Activated T-helper 2 cell treated with anti-CD3 and anti-CD28 coated beads, Interferon-gamma antibody, Interleukin-2, Interleukin-4, amounts not matched to agents 10 μg/mL and 5 μg/mL and 100 μg/mL, durations not matched to agents 14 hours and 24 hours and 36 hours (primary cell): ENCODE measurements around the gene KIAA0513. TPM values are rescaled to one million over a fixed set of nuclear protein-coding genes. Genes with fewer than 3 reads are reported as not detected.

Experiments
- DNase-seq: peaks from one replicate; pipeline ENCODE4 v3.0.0; 2021; ENCODE audit warnings: low spot score
- H3K27ac Mint-ChIP-seq: one replicate; pipeline ENCODE4 v1.8.0; 2021; ENCODE audit warnings: mixed read lengths
- H3K27me3 Mint-ChIP-seq: one replicate; pipeline ENCODE4 v1.8.0; 2021; ENCODE audit warnings: low read depth, mixed read lengths
- H3K36me3 Mint-ChIP-seq: one replicate; pipeline ENCODE4 v1.8.0; 2021; ENCODE audit warnings: low read depth, mixed read lengths
- H3K4me1 Mint-ChIP-seq: one replicate; pipeline ENCODE4 v1.8.0; 2021; ENCODE audit warnings: low read depth, mixed read lengths
- H3K4me3 Mint-ChIP-seq: one replicate; pipeline ENCODE4 v1.8.0; 2021; ENCODE audit warnings: low read depth, mild to moderate bottlenecking, moderate library complexity, mixed read lengths
- H3K9me3 Mint-ChIP-seq: one replicate; pipeline ENCODE4 v1.8.0; 2021; ENCODE audit warnings: mixed read lengths
- intact Hi-C: fragments of 100-400 bp; cut with micrococcal nuclease; formaldehyde crosslinking; loops from one replicate; pipeline ENCODE4 v1.15.1; 2023
- total RNA-seq: library from RNA; stranded (reverse); gene quantifications from 2 replicates; pipeline ENCODE4 v1.2.3, GENCODE V29; 2022

The KIAA0513 gene
- total RNA-seq, 1 donor from 2014 or later: 13.6 TPM

- no peak overlapping the region for H3K27ac Mint-ChIP-seq
- no peaks in the 10 kb centered on the region for H3K9me3 Mint-ChIP-seq
- H3K4me1 Mint-ChIP-seq: peaks cover 4% of the 10 kb centered on the region
- no peak for DNase-seq
- H3K36me3 Mint-ChIP-seq: no peaks in the 10 kb centered on the region
- H3K27me3 Mint-ChIP-seq: no peaks in the 10 kb centered on the region
- intact Hi-C loops: loop anchor here (5.0 kb wide), 1 partner anchor 76 kb away; the partner anchor contains the start of gene ZDHHC7
- no peak overlapping the region for H3K4me3 Mint-ChIP-seq
Observed at GRCh38 chr16:85087899-85088569, 60.4 kb downstream of the KIAA0513 start.

GRCh38 chr16:85088570-85089199, 61.1 kb downstream of the KIAA0513 start:
- Mint-ChIP-seq H3K9me3 (no peaks in the 10 kb centered on the region), H3K4me3 (no peak overlapping the region), H3K27ac (no peak overlapping the region), H3K27me3 (no peaks in the 10 kb centered on the region), H3K4me1 (peaks cover 2% of the 10 kb centered on the region), H3K36me3 (no peaks in the 10 kb centered on the region)
- intact Hi-C loops: loop anchor here (5.0 kb wide), 1 partner anchor 76 kb away; the partner anchor contains the start of gene ZDHHC7
- no peak for DNase-seq

GRCh38 chr16:85089525-85089924, 61.9 kb downstream of the KIAA0513 start:
- DNase-seq: no peak
- Mint-ChIP-seq H3K4me1 (peaks cover 2% of the 10 kb centered on the region), H3K9me3 (no peaks in the 10 kb centered on the region), H3K27me3 (no peaks in the 10 kb centered on the region), H3K27ac (no peak overlapping the region), H3K36me3 (no peaks in the 10 kb centered on the region), H3K4me3 (no peak overlapping the region)
- intact Hi-C loops: loop anchor here (5.0 kb wide), 1 partner anchor 77 kb away; the partner anchor contains the start of gene ZDHHC7

- no peak overlapping the region for H3K4me3 Mint-ChIP-seq
- no peaks in the 10 kb centered on the region for H3K9me3 Mint-ChIP-seq
- H3K27me3 Mint-ChIP-seq: no peaks in the 10 kb centered on the region
- H3K4me1 Mint-ChIP-seq: peaks cover 2% of the 10 kb centered on the region
- H3K36me3 Mint-ChIP-seq: no peaks in the 10 kb centered on the region
- intact Hi-C loops: no loop called here
- no peak for DNase-seq
- no peak overlapping the region for H3K27ac Mint-ChIP-seq
Observed at GRCh38 chr16:85090181-85090580, 62.6 kb downstream of the KIAA0513 start.

GRCh38 chr16:85090873-85091521, 63.4 kb downstream of the KIAA0513 start:
- Mint-ChIP-seq H3K4me3 (no peak overlapping the region), H3K27me3 (no peaks in the 10 kb centered on the region), H3K4me1 (peaks cover 2% of the 10 kb centered on the region), H3K36me3 (no peaks in the 10 kb centered on the region), H3K27ac (no peak overlapping the region), H3K9me3 (no peaks in the 10 kb centered on the region)
- intact Hi-C loops: no loop called here
- DNase-seq: no peak

- no peak for DNase-seq
- Mint-ChIP-seq H3K4me3 (no peak overlapping the region), H3K36me3 (no peaks in the 10 kb centered on the region), H3K4me1 (peaks cover 2% of the 10 kb centered on the region), H3K9me3 (no peaks in the 10 kb centered on the region), H3K27me3 (no peaks in the 10 kb centered on the region), H3K27ac (no peak overlapping the region)
- intact Hi-C loops: no loop called here
Observed at GRCh38 chr16:85091522-85091910, 63.9 kb downstream of the KIAA0513 start.

- intact Hi-C loops: no loop called here
- H3K4me3 Mint-ChIP-seq: no peak overlapping the region
- H3K9me3 Mint-ChIP-seq: no peaks in the 10 kb centered on the region
- H3K27ac Mint-ChIP-seq: no peak overlapping the region
- no peak for DNase-seq
- no peaks in the 10 kb centered on the region for H3K36me3 Mint-ChIP-seq
- no peaks in the 10 kb centered on the region for H3K4me1 Mint-ChIP-seq
- no peaks in the 10 kb centered on the region for H3K27me3 Mint-ChIP-seq
Observed at GRCh38 chr16:85092309-85092708, 64.7 kb downstream of the KIAA0513 start.

GRCh38 chr16:85092851-85093250, 65.3 kb downstream of the KIAA0513 start:
- no peak overlapping the region for H3K27ac Mint-ChIP-seq
- no peaks in the 10 kb centered on the region for H3K27me3 Mint-ChIP-seq
- no peaks in the 10 kb centered on the region for H3K36me3 Mint-ChIP-seq

GRCh38 chr16:85093705-85094104, 66.1 kb downstream of the KIAA0513 start:
- no peak overlapping the region for H3K27ac Mint-ChIP-seq

More at GRCh38 chr16:85092851-85093250, 65.3 kb downstream of the KIAA0513 start:
- DNase-seq: no peak
- Mint-ChIP-seq H3K4me3 (no peak overlapping the region), H3K4me1 (no peaks in the 10 kb centered on the region), H3K9me3 (no peaks in the 10 kb centered on the region)
- intact Hi-C loops: no loop called here

GRCh38 chr16:85094176-85094805, 66.7 kb downstream of the KIAA0513 start:
- intact Hi-C loops: no loop called here
- no peaks in the 10 kb centered on the region for H3K9me3 Mint-ChIP-seq

More at GRCh38 chr16:85093705-85094104, 66.1 kb downstream of the KIAA0513 start:
- DNase-seq: no peak
- H3K36me3 Mint-ChIP-seq: no peaks in the 10 kb centered on the region
- intact Hi-C loops: no loop called here
- no peak overlapping the region for H3K4me3 Mint-ChIP-seq
- no peaks in the 10 kb centered on the region for H3K9me3 Mint-ChIP-seq
- no peaks in the 10 kb centered on the region for H3K4me1 Mint-ChIP-seq
- no peaks in the 10 kb centered on the region for H3K27me3 Mint-ChIP-seq

GRCh38 chr16:85094812-85095211, 67.2 kb downstream of the KIAA0513 start:
- intact Hi-C loops: no loop called here
- Mint-ChIP-seq H3K36me3 (no peaks in the 10 kb centered on the region), H3K9me3 (no peaks in the 10 kb centered on the region), H3K4me1 (no peaks in the 10 kb centered on the region), H3K4me3 (no peak overlapping the region), H3K27ac (no peak overlapping the region), H3K27me3 (no peaks in the 10 kb centered on the region)
- DNase-seq: no peak

More at GRCh38 chr16:85094176-85094805, 66.7 kb downstream of the KIAA0513 start:
- no peak for DNase-seq
- Mint-ChIP-seq H3K27me3 (no peaks in the 10 kb centered on the region), H3K36me3 (no peaks in the 10 kb centered on the region), H3K4me1 (no peaks in the 10 kb centered on the region), H3K27ac (no peak overlapping the region), H3K4me3 (no peak overlapping the region)

- H3K4me3 Mint-ChIP-seq: no peak overlapping the region
- DNase-seq: no peak
- H3K36me3 Mint-ChIP-seq: no peaks in the 10 kb centered on the region
- no peak overlapping the region for H3K27ac Mint-ChIP-seq
- no peaks in the 10 kb centered on the region for H3K4me1 Mint-ChIP-seq
- intact Hi-C loops: no loop called here
- no peaks in the 10 kb centered on the region for H3K9me3 Mint-ChIP-seq
- no peaks in the 10 kb centered on the region for H3K27me3 Mint-ChIP-seq
Observed at GRCh38 chr16:85096921-85097320, 69.3 kb downstream of the KIAA0513 start.
